ENCODE measurements around the gene GAK.

GAK gene

DNA sequence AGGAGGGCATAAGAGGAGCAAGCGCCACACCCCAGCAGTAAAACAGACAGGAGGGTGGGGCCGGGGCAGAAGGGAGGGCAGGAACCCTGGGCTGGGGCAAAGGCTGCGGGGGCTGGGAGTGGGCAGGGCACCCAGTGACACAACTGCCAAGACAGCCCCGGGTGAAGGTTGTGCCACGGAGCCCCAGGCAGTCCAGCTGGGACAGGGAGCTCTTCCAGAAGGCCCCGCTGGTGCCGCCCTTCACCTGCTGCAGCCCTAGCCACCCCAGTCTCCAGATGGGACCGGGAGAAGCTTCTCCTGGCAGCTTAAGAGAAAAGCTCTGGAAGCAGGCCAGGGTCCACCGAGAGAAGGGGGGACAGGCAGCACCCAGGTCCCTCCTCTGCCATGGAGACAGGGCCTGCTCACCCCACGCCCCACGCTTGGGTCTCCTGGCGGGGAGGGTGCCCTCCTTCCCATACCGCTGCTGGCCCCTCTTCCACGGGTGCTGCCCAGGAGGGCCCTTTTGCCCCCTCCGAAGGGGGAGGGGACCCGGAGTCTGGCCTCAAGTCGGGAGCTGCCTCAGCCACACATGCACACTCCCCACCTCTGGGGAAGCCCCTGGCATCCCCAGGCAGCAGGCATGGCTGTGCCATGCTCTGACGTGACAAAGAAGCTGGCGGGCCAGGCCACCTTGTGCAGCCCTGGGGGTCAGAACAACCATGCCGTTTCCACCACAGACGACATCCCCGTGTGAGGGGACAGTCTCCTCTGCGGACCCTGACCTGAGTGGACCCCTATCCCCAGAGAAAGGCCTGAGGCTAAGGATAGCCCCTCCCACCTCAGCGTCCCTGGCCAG lies 39.8 kb upstream of the GAK start:
- DNase-seq (ENCODE audit: low read depth) = no peak
- H3K4me3 ChIP-seq (ENCODE audit: low read depth, low read length) = peak overlapping the region; percentile 75
- TF ChIP-seq, protein P1, sequence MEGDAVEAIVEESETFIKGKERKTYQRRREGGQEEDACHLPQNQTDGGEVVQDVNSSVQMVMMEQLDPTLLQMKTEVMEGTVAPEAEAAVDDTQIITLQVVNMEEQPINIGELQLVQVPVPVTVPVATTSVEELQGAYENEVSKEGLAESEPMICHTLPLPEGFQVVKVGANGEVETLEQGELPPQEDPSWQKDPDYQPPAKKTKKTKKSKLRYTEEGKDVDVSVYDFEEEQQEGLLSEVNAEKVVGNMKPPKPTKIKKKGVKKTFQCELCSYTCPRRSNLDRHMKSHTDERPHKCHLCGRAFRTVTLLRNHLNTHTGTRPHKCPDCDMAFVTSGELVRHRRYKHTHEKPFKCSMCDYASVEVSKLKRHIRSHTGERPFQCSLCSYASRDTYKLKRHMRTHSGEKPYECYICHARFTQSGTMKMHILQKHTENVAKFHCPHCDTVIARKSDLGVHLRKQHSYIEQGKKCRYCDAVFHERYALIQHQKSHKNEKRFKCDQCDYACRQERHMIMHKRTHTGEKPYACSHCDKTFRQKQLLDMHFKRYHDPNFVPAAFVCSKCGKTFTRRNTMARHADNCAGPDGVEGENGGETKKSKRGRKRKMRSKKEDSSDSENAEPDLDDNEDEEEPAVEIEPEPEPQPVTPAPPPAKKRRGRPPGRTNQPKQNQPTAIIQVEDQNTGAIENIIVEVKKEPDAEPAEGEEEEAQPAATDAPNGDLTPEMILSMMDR (IDR thresholded peaks at IDR 0.05; ENCODE audit: control insufficient read depth, extremely low read depth, insufficient read depth) = no peak

DNA sequence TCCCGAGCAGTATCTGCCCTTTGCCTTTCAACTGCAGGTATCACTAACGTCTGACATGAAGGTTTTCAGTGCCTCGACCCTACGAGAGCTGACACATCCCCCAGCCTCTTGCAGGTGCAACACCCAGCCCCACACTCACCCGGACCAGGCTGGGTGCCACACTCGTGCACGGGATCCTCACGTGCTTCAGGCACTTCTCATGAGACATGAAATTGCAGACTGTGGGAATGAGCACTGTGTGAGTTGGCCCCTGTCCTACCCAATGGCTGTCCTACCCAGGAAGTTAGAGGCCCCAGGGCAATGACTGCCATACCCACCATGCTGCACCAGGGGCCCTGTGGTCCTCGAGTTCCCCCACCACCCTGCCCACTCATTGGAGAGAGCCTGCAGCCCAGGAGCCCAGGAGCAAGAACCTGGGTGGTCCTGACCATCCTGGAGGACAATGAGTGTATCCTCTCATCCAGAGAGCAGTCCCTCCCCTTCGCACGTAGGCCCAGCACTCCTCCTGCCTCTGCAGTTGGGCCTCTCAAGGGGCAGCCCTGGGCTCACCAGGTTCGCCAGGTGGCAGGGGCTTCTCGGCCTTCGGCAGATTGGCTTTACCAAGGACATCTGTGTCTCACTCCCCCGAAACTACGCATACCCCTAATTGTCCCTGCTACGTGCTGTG lies 38.9 kb upstream of the GAK start:
- DNase-seq (ENCODE audit: low read depth) = no peak
- no peak overlapping the region for H3K4me3 ChIP-seq (ENCODE audit: low read depth, low read length)
- TF ChIP-seq, protein P1 (IDR thresholded peaks at IDR 0.05; ENCODE audit: control insufficient read depth, extremely low read depth, insufficient read depth) = no peak

DNA sequence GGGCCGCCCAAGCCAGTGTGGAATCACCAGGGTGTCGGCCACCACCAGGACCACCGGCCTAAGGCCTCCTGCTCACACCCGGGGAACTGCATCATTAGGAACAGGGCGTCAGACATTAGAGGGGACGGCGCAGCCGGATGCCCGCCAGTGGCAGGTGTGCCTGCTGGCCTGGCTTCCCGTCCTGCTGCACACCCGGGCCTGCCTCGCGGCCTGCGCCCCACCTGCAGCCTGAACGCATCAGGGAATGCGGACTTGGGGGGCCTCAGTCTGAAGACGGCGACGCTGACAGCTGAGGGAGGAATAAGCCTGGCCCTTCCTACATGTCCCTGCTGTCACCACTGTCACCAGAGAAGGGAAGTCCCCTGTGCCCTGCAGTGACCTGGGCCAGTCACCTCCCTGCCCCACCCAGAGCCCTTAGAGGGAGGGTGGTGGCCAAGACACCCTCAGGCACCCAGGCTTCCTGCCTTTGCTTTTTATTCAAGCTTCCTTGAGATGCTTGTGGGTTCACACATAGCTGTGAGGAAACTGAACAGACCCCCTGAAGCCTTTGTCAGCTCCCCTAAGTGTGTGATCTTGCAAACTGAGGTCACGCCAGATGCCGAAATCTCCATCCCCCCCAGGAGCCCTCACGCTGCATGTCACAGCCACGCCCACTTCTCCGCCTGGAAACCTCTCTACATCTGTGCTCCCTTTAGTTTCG lies 38.1 kb upstream of the GAK start:
- DNase-seq (ENCODE audit: low read depth) = no peak
- no peak overlapping the region for H3K4me3 ChIP-seq (ENCODE audit: low read depth, low read length)
- TF ChIP-seq, protein P1 (IDR thresholded peaks at IDR 0.05; ENCODE audit: control insufficient read depth, extremely low read depth, insufficient read depth) = no peak

DNA sequence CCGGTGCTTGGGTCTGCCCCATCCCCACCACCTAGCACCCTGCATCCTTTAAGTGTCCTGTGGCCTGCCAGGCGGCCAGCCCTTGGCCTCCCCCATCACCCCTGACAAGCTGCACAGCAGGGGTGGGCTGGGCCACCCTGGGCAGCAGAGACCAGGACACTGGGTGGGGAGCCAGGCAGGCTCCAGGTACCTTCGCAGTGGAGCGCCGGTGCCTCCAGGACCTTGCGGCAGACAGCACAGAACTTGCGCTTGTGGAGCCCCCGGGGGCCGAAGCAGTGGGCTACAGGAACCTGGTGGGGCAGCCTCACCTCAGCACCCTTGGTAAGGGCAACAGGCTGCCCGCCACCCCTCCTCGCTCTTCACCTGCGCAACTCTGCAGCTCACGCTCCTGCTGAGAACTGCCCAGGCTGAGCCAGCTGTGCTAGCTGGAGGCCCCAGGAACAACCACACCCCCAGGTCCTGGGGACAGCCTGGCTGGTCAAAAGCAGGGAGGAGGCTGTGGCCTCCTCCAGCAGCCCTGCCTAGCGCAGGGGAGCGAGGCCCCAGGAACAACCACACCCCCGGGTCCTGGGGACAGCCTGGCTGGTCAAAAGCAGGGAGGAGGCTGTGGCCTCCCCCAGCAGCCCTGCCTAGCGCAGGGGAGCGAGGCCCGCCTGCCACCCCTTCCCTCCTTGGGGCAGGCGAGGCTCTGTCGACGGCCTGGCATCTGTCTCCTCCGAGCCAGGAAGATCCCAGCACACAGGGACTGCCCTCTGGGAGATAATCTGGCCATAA lies 36.7 kb upstream of the GAK start:
- TF ChIP-seq, protein P1 (IDR thresholded peaks at IDR 0.05; ENCODE audit: control insufficient read depth, extremely low read depth, insufficient read depth) = no peak
- no peak for DNase-seq (ENCODE audit: low read depth)
- H3K4me3 ChIP-seq (ENCODE audit: low read depth, low read length) = no peak overlapping the region

DNA sequence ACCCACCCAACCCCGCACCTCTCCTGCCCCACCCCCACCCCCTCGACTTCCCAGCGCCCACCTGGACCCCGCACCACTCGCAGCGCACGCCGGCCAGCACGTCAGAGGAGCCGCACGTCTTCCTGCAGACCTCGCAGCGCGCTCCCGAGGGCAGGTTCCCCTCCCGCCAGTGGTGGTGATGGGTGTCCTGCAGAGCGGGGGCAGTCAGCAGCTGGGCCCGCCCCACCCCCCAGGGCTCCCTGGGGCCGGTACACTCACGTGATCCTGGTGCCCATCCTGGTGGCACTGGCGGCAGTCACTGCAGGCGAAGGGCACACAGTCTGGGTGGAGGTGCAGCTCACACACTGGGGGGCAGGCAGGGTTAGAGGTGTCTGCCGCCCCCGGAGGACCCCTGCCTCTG lies 36.1 kb upstream of the GAK start:
- no peak for DNase-seq (ENCODE audit: low read depth)
- TF ChIP-seq, protein P1 (IDR thresholded peaks at IDR 0.05; ENCODE audit: control insufficient read depth, extremely low read depth, insufficient read depth) = no peak
- H3K4me3 ChIP-seq (ENCODE audit: low read depth, low read length) = no peak overlapping the region

Measured in LNCaP clone FGC (cell line).